Measurements from ENCODE around the gene RAB27A.

DNA sequence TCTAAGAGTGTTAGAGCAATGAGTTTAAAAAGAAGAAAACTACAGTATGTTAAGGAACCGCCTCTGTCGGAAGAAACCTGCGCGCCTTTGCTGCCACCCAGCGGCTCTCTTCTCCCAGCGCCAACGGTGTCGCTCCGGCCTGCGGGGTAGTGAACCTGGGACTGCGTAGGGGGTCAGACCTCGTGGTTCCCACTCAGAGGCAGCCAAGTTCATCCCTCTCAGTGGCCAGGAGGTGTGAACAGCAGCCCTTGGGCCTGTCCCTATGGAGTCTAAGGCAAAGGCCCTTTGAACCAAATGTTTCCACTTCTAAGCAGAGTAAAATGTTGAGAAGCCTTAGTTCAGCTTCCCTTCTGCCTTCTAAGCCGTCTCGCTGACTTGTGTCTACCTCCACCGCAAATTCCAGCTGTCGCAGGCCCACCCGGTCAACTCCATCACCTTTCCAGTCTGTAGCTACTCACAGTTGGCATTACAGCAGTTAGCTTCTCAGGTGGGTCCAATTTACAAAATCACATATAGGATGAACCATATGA lies 980 bp upstream of the RAB27A start:
- TF ChIP-seq, protein P1, sequence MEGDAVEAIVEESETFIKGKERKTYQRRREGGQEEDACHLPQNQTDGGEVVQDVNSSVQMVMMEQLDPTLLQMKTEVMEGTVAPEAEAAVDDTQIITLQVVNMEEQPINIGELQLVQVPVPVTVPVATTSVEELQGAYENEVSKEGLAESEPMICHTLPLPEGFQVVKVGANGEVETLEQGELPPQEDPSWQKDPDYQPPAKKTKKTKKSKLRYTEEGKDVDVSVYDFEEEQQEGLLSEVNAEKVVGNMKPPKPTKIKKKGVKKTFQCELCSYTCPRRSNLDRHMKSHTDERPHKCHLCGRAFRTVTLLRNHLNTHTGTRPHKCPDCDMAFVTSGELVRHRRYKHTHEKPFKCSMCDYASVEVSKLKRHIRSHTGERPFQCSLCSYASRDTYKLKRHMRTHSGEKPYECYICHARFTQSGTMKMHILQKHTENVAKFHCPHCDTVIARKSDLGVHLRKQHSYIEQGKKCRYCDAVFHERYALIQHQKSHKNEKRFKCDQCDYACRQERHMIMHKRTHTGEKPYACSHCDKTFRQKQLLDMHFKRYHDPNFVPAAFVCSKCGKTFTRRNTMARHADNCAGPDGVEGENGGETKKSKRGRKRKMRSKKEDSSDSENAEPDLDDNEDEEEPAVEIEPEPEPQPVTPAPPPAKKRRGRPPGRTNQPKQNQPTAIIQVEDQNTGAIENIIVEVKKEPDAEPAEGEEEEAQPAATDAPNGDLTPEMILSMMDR (IDR thresholded peaks at IDR 0.05), result peak; percentile 76 to 95 (median 86)
- TF ChIP-seq POLR2A (IDR thresholded peaks at IDR 0.05), result no peak

Measured in body of pancreas (tissue), 4 donors.